Endothelial cell of umbilical vein (primary cell): ENCODE measurements around the gene IER3IP1. TPM values are rescaled to one million over a fixed set of nuclear protein-coding genes. Genes with fewer than 3 reads are reported as not detected.
"Not testable (repeated sequence)": the region's sequence is repeated elsewhere in the genome, so short reads cannot be mapped to it uniquely, and the experiment has no call there.

Experiments used
- BruUV-seq: library from RNA; stranded (reverse); fragments of 400-500 nt; replicated peaks from 2 replicates; lab custom pipeline; 2021; lab: Mats Ljungman, UMichigan
- CTCF ChIA-PET: fragments of 300-600, 350-600 bp; sonication (Branson Sonifier 250); formaldehyde crosslinking; loops from one replicate; lab custom pipeline; 2021; ENCODE audit warnings: antibody characterized with exemption, inconsistent platforms; lab: Charles Lee
- POLR2A ChIA-PET: fragments of 300-600, 350-600 bp; sonication (Branson Sonifier 250); formaldehyde crosslinking; loops from one replicate; lab custom pipeline; 2021; ENCODE audit warnings: antibody characterized with exemption, inconsistent platforms; lab: Charles Lee
- DNase-seq: peaks from one replicate; pipeline ENCODE4 v3.0.0-alpha.2; 2011; ENCODE audit warnings: low read depth, low spot score
- FAIRE-seq: peaks from 2 replicates; lab custom pipeline; 2011; peaks lifted over from hg19 to GRCh38; lab: Jason Lieb, UNC
- H2AFZ ChIP-seq: 2 replicates; pipeline ENCODE4 v1.6.0; 2012; ENCODE audit warnings: low read depth, low read length, control low read depth, inconsistent platforms
- H3K27ac ChIP-seq: 2 replicates; pipeline ENCODE4 v1.5.1; 2011; ENCODE audit warnings: low read depth, mild to moderate bottlenecking, control low read depth, low read length, moderate library complexity; ENCODE audit not compliant: insufficient read depth
- H3K27me3 ChIP-seq, 2 experiments: 2 replicates each; pipeline versions ENCODE4 v1.6.0 to v1.6.1; 2011; ENCODE audit warnings: low read length in 2 of 2, mixed read lengths in 1 of 2; ENCODE audit not compliant: control insufficient read depth in 2 of 2, insufficient read depth in 2 of 2
- H3K36me3 ChIP-seq, 2 experiments: 2 replicates in 1 of 2; 3 replicates in 1 of 2; pipeline ENCODE4 v1.5.1; 2011; ENCODE audit warnings: low read length in 2 of 2, mild to moderate bottlenecking in 1 of 2, moderate library complexity in 1 of 2; ENCODE audit not compliant: control insufficient read depth in 2 of 2, insufficient read depth in 2 of 2; ENCODE audit errors: extremely low read depth in 1 of 2
- H3K4me1 ChIP-seq: 3 replicates; pipeline ENCODE4 v1.5.1; 2011; ENCODE audit warnings: mild to moderate bottlenecking, low read length; ENCODE audit not compliant: control insufficient read depth, insufficient read depth; ENCODE audit errors: extremely low read depth
- H3K4me2 ChIP-seq: 2 replicates; pipeline ENCODE4 v1.6.1; 2011; ENCODE audit warnings: low read length, control low read depth, mixed read lengths; ENCODE audit not compliant: insufficient read depth
- H3K4me3 ChIP-seq, 3 experiments: fragments of 200-600 bp in 1 of 3; sonication (generic), shearing (Covaris generic) in 1 of 3; replicated peaks in 1 of 3; 2 replicates each; pipeline ENCODE4 v1.5.1; 2011 to 2016; ENCODE audit warnings: control low read depth in 3 of 3, low read length in 3 of 3, mild to moderate bottlenecking in 2 of 3, inconsistent platforms in 1 of 3, low read depth in 1 of 3, moderate library complexity in 1 of 3; ENCODE audit not compliant: insufficient read depth in 1 of 3
- H3K79me2 ChIP-seq: 2 replicates; pipeline ENCODE4 v1.6.0; 2012; ENCODE audit warnings: low read length, inconsistent platforms; ENCODE audit not compliant: control insufficient read depth, insufficient read depth
- H3K9ac ChIP-seq: replicated peaks from 2 replicates; pipeline ENCODE3; 2011; ENCODE audit warnings: low read length, control low read depth; ENCODE audit not compliant: insufficient read depth; ENCODE audit errors: extremely low read depth
- H3K9me1 ChIP-seq: replicated peaks from 3 replicates; pipeline ENCODE4 v1.6.0; 2011; ENCODE audit warnings: mild to moderate bottlenecking, low read length; ENCODE audit not compliant: control insufficient read depth, insufficient read depth; ENCODE audit errors: extremely low read depth
- H3K9me3 ChIP-seq: replicated peaks from 2 replicates; pipeline ENCODE4 v1.5.1; 2012; ENCODE audit warnings: low read length, inconsistent platforms; ENCODE audit not compliant: control insufficient read depth, insufficient read depth
- H4K20me1 ChIP-seq: replicated peaks from 2 replicates; pipeline ENCODE3; 2011; ENCODE audit warnings: mild to moderate bottlenecking, low read length; ENCODE audit not compliant: control insufficient read depth, insufficient read depth; ENCODE audit errors: extremely low read depth
- FOS ChIP-seq: IDR thresholded peaks from 2 replicates; pipeline ENCODE4 v1.6.1; 2011; ENCODE audit warnings: mild to moderate bottlenecking, low read length, moderate library complexity, borderline replicate concordance; ENCODE audit not compliant: insufficient read depth
- GATA2 ChIP-seq: IDR thresholded peaks from 2 replicates; pipeline ENCODE4 v1.7.0; 2011; ENCODE audit warnings: low read depth, mild to moderate bottlenecking, moderate library complexity, mixed read lengths, low read length; ENCODE audit not compliant: insufficient read length, insufficient read depth
- JUN ChIP-seq: IDR thresholded peaks from 2 replicates; pipeline ENCODE4 v1.6.1; 2011; ENCODE audit warnings: borderline replicate concordance, low read depth; ENCODE audit not compliant: insufficient read length, insufficient read depth
- MYC ChIP-seq: IDR thresholded peaks from one replicate; pipeline ENCODE4 v1.6.1; 2011; ENCODE audit warnings: mild to moderate bottlenecking, low read depth, low read length
- dilution Hi-C: fragments of 300-500 bp; cut with MboI; formaldehyde crosslinking; loops from one replicate; pipeline ENCODE4 v1.15.0; 2019; ENCODE audit warnings: low sequenced_read_pairs; ENCODE audit not compliant: extremely low pct_ligation_motif_present
- intact Hi-C: fragments of 100-400 bp; cut with micrococcal nuclease; formaldehyde crosslinking; loops from one replicate; pipeline ENCODE4 v1.10.0; 2022
- polyA plus RNA-seq, 4 experiments: library from polyadenylated mRNA; depleted of rRNA in 3 of 4; stranded (reverse) in 3 of 4; unstranded in 1 of 4; fragments of >200 nt; gene quantifications; 2 replicates each; pipeline versions ENCODE4 v1.2.1 to v1.2.3, GENCODE V29; 2011 to 2012; ENCODE audit warnings: missing spikeins in 1 of 4
- total RNA-seq: library from RNA; stranded (reverse); gene quantifications from 2 replicates; pipeline ENCODE4 v1.2.3, GENCODE V29; 2021

IER3IP1 gene
- total and polyA plus RNA-seq, 2 donors (not counting 3 experiments of a cell fraction or from before 2014, with no cell fraction given), result 9.6 to 14.2 TPM

- dilution Hi-C loops, result no loop called here
- intact Hi-C loops, result no loop called here
- no TSS peak for BruUV-seq
- FAIRE-seq (no peak), DNase-seq (no peak)
- no peaks in the 10 kb centered on the region for H3K9me3 ChIP-seq
- peaks cover 74% of the 10 kb centered on the region for H3K79me2 ChIP-seq
- H3K4me3 ChIP-seq, result no peak overlapping the region
- TF ChIP-seq JUN (no peak), GATA2 (no peak), MYC (no peak), FOS (no peak)
- ChIA-PET POLR2A (no interaction called here), CTCF (interaction anchor here (1.8 kb wide), 1 partner anchor 10 kb away, joined by 5 read pairs; the partner anchor contains the start of gene HDHD2)
- H3K27me3 ChIP-seq, result no peaks in the 10 kb centered on the region
- H3K36me3 ChIP-seq, result no peaks in the 10 kb centered on the region
- peaks cover 3% of the 10 kb centered on the region for H4K20me1 ChIP-seq
- H3K9me1 ChIP-seq, result no peaks in the 10 kb centered on the region
- no peak overlapping the region for H3K9ac ChIP-seq
- no peak overlapping the region for H3K4me2 ChIP-seq
- no peaks in the 10 kb centered on the region for H3K4me1 ChIP-seq
- H2AFZ ChIP-seq, result no peak overlapping the region
- no peak overlapping the region for H3K27ac ChIP-seq
Measured at GRCh38 chr18:47160256-47160655, 15.9 kb downstream of the IER3IP1 start.

GRCh38 chr18:47158404-47158803 lies 17.8 kb downstream of the IER3IP1 start:
- H3K9me1 ChIP-seq, H3K9me3 ChIP-seq, H4K20me1 ChIP-seq, H2AFZ ChIP-seq, H3K36me3 ChIP-seq, DNase-seq, BruUV-seq, H3K27me3 ChIP-seq, dilution Hi-C loops, H3K4me1 ChIP-seq, H3K4me2 ChIP-seq, H3K27ac ChIP-seq, FAIRE-seq, intact Hi-C loops, H3K9ac ChIP-seq, POLR2A ChIA-PET, H3K4me3 ChIP-seq: not testable (repeated sequence)
- CTCF ChIA-PET, result interaction anchor here (1.5 kb wide), 1 partner anchor 9 kb away, joined by 3 read pairs; no protein-coding TSS in a partner anchor
- peaks cover 56% of the 10 kb centered on the region for H3K79me2 ChIP-seq
